ENCODE results near the gene ROCK2. TPM values are rescaled to one million over a fixed set of nuclear protein-coding genes. Genes with fewer than 3 reads are reported as not detected.

ROCK2 gene
- total and polyA plus RNA-seq, 2 donors (not counting 1 experiment from before 2014, with no cell fraction given), result 2.3 to 30.2 TPM

DNA sequence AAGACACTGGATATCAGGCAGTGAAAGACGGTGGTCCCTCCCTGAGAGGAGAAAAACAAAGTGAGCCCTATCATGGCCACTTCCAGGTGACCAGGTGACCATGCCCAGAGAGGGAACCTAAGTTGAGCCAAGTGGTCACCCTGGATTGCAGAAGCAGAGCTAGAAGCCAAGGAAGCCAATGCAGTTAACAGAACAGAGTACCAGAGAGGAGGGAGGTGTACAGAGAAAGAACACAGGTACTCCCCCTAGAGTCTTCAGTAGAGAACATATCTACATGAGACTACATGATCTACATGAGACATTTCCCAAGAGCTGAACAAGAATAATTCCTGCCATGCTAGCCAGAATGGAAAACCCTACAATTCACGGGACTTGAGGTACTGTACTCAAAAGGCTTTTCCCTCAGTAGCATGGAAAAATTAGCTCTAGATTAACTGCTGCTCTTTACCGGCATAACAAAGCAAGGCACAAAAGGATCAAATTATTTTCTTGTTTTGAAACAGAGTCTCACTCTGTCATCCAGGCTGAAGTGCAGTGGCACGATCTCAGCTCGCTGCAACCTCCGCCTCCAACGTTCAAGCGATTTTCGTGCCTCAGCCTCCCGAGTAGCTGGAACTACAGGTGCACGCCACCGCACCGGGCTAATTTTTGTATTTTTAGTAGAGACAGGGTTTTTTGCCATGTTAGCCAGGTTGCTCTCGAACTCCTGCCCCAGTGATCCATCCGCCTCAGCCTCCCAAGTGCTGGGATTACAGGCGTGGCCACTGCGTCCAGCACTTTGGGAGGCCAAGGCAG lies 23.5 kb downstream of the ROCK2 start:
- Histone ChIP-seq H2AFZ (ENCODE audit: insufficient read depth, low read depth, low read length, poor library complexity, severe bottlenecking) (no peak overlapping the region), H3K4me2 (replicated peaks; ENCODE audit: low read depth, low read length, poor library complexity, severe bottlenecking) (no peak overlapping the region), H3K4me1 (ENCODE audit: control insufficient read depth in 2 of 2, insufficient read depth in 2 of 2, low read length in 2 of 2) (no peaks in the 10 kb centered on the region), H3K79me2 (ENCODE audit: control insufficient read depth, insufficient read depth, low read length) (peaks cover 65% of the 10 kb centered on the region), H3K9me3 (ENCODE audit: control extremely low read depth in 1 of 3, control insufficient read depth in 2 of 3, insufficient read depth in 1 of 3, low read length in 2 of 3) (no peaks in the 10 kb centered on the region), H3K9ac (ENCODE audit: low read length) (no peak overlapping the region), H3K27me3 (replicated peaks in 1 of 4; ENCODE audit: control extremely low read depth in 1 of 4, control insufficient read depth in 3 of 4, insufficient read depth in 4 of 4, low read length in 3 of 4) (no peaks in the 10 kb centered on the region), H3K27ac (ENCODE audit: low read length in 2 of 2) (no peak overlapping the region), H3K4me3 (ENCODE audit: control extremely low read depth in 1 of 5, extremely low read depth in 1 of 5, insufficient read depth in 1 of 5, low read depth in 2 of 5, low read length in 4 of 5) (no peak overlapping the region), H3K36me3 (replicated peaks in 1 of 2; ENCODE audit: control extremely low read depth in 1 of 2, control insufficient read depth in 1 of 2, extremely low read depth in 1 of 2, insufficient read depth in 2 of 2, low read length in 1 of 2) (peaks cover 0 to 3% of the 10 kb centered on the region in 2 experiments), H4K20me1 (ENCODE audit: control insufficient read depth, insufficient read depth, low read length, poor library complexity, severe bottlenecking) (peaks cover 45% of the 10 kb centered on the region)
- H3K4me3 Mint-ChIP-seq, result no peak overlapping the region
- no peaks in the 10 kb centered on the region for H3K9me3 Mint-ChIP-seq (ENCODE audit: insufficient read depth)
- POLR2A ChIA-PET, result interaction anchor here (0.6 kb wide), 1 partner anchor 33 kb away, joined by 8 read pairs; no protein-coding TSS in a partner anchor
- no peak for DNase-seq
- CTCF ChIA-PET, result no interaction called here
- no peaks in the 10 kb centered on the region for H3K27me3 Mint-ChIP-seq
- no peak for ATAC-seq (ENCODE audit: low read depth)
- intact Hi-C loops (cut with micrococcal nuclease), result no loop called here
- 98% methylated on average over 14 of the region's 17 CpGs for WGBS (ENCODE audit: insufficient coverage)
- TF ChIP-seq, protein P1, sequence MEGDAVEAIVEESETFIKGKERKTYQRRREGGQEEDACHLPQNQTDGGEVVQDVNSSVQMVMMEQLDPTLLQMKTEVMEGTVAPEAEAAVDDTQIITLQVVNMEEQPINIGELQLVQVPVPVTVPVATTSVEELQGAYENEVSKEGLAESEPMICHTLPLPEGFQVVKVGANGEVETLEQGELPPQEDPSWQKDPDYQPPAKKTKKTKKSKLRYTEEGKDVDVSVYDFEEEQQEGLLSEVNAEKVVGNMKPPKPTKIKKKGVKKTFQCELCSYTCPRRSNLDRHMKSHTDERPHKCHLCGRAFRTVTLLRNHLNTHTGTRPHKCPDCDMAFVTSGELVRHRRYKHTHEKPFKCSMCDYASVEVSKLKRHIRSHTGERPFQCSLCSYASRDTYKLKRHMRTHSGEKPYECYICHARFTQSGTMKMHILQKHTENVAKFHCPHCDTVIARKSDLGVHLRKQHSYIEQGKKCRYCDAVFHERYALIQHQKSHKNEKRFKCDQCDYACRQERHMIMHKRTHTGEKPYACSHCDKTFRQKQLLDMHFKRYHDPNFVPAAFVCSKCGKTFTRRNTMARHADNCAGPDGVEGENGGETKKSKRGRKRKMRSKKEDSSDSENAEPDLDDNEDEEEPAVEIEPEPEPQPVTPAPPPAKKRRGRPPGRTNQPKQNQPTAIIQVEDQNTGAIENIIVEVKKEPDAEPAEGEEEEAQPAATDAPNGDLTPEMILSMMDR (IDR thresholded peaks at IDR 0.05), result no peak
- TF ChIP-seq EZH2 (IDR thresholded peaks at IDR 0.05; ENCODE audit: borderline replicate concordance, insufficient read depth, low read depth, low read length, poor library complexity, severe bottlenecking), result no peak
- peaks cover 28% of the 10 kb centered on the region for H3K4me1 Mint-ChIP-seq
- no peak overlapping the region for H3K27ac Mint-ChIP-seq

- H3K27ac Mint-ChIP-seq, result no peak overlapping the region
- POLR2A ChIA-PET, result no interaction called here
- Histone ChIP-seq H4K20me1 (ENCODE audit: control insufficient read depth, insufficient read depth, low read length, poor library complexity, severe bottlenecking) (peaks cover 35% of the 10 kb centered on the region), H2AFZ (ENCODE audit: insufficient read depth, low read depth, low read length, poor library complexity, severe bottlenecking) (no peak overlapping the region), H3K9ac (ENCODE audit: low read length) (no peak overlapping the region), H3K27ac (ENCODE audit: low read length in 2 of 2) (no peak overlapping the region), H3K27me3 (replicated peaks in 1 of 4; ENCODE audit: control extremely low read depth in 1 of 4, control insufficient read depth in 3 of 4, insufficient read depth in 4 of 4, low read length in 3 of 4) (no peaks in the 10 kb centered on the region), H3K79me2 (ENCODE audit: control insufficient read depth, insufficient read depth, low read length) (peaks cover 62% of the 10 kb centered on the region), H3K4me3 (ENCODE audit: control extremely low read depth in 1 of 5, extremely low read depth in 1 of 5, insufficient read depth in 1 of 5, low read depth in 2 of 5, low read length in 4 of 5) (no peak overlapping the region), H3K4me2 (replicated peaks; ENCODE audit: low read depth, low read length, poor library complexity, severe bottlenecking) (no peak overlapping the region), H3K4me1 (ENCODE audit: control insufficient read depth in 2 of 2, insufficient read depth in 2 of 2, low read length in 2 of 2) (no peaks in the 10 kb centered on the region), H3K36me3 (replicated peaks in 1 of 2; ENCODE audit: control extremely low read depth in 1 of 2, control insufficient read depth in 1 of 2, extremely low read depth in 1 of 2, insufficient read depth in 2 of 2, low read length in 1 of 2) (peaks cover 0 to 3% of the 10 kb centered on the region in 2 experiments), H3K9me3 (ENCODE audit: control extremely low read depth in 1 of 3, control insufficient read depth in 2 of 3, insufficient read depth in 1 of 3, low read length in 2 of 3) (no peaks in the 10 kb centered on the region)
- no peak for ATAC-seq (ENCODE audit: low read depth)
- no peaks in the 10 kb centered on the region for H3K9me3 Mint-ChIP-seq (ENCODE audit: insufficient read depth)
- no peak overlapping the region for H3K4me3 Mint-ChIP-seq
- no peak for DNase-seq
- peaks cover 28% of the 10 kb centered on the region for H3K4me1 Mint-ChIP-seq
- no peaks in the 10 kb centered on the region for H3K27me3 Mint-ChIP-seq
- TF ChIP-seq EZH2 (IDR thresholded peaks at IDR 0.05; ENCODE audit: borderline replicate concordance, insufficient read depth, low read depth, low read length, poor library complexity, severe bottlenecking), result no peak
- TF ChIP-seq, protein P1 (IDR thresholded peaks at IDR 0.05), result no peak
- CTCF ChIA-PET, result interaction anchor here (0.5 kb wide), 1 partner anchor 1222 kb away, joined by 3 read pairs; no protein-coding TSS in a partner anchor
- intact Hi-C loops (cut with micrococcal nuclease), result no loop called here
Measured at GRCh38 chr2:11319939-11320338, 24.5 kb downstream of the ROCK2 start.
